Panc1 (cell line): ENCODE results near the gene MAGI2. TPM values are rescaled to one million over a fixed set of nuclear protein-coding genes. Genes with fewer than 3 reads are reported as not detected.

ENCODE experiments used
- ATAC-seq: fragments of 200-7000 bp; cut with Tn5 transposase; 2 replicates; pipeline ENCODE4 v1.9.1; 2020; ENCODE audit warnings: mild to moderate bottlenecking, moderate library complexity
- BruUV-seq: library from RNA; stranded (reverse); fragments of 400-500 nt; replicated peaks from 2 replicates; lab custom pipeline; 2021; lab: Mats Ljungman, UMichigan
- CTCF ChIA-PET: fragments of 300-600 bp; sonication (Branson Sonifier 250); formaldehyde crosslinking; loops from one replicate; lab custom pipeline; 2022; ENCODE audit warnings: antibody characterized with exemption; lab: Charles Lee
- POLR2A ChIA-PET: fragments of 300-600 bp; sonication (Branson Sonifier 250); formaldehyde crosslinking; loops from one replicate; lab custom pipeline; 2022; ENCODE audit warnings: antibody characterized with exemption; lab: Charles Lee
- DNase-seq: peaks from one replicate; pipeline ENCODE4 v3.0.0-alpha.2; 2010; ENCODE audit warnings: low read depth, low spot score
- H3K27ac ChIP-seq: 2 replicates; pipeline ENCODE4 v1.5.1; 2011; ENCODE audit warnings: mild to moderate bottlenecking, low read length, inconsistent platforms
- H3K27me3 ChIP-seq: fragments of 200-500 bp; sonication (Bioruptor generic); 2 replicates; pipeline ENCODE4 v1.6.0; 2014; ENCODE audit warnings: low read length, inconsistent platforms; ENCODE audit not compliant: control insufficient read depth, insufficient read depth
- H3K36me3 ChIP-seq: fragments of 200-500 bp; sonication (Bioruptor generic); 2 replicates; pipeline ENCODE4 v1.5.1; 2014; ENCODE audit warnings: inconsistent platforms, mild to moderate bottlenecking, low read length, moderate library complexity; ENCODE audit not compliant: control insufficient read depth, insufficient read depth
- H3K4me1 ChIP-seq: 2 replicates; pipeline ENCODE4 v1.5.1; 2011; ENCODE audit warnings: inconsistent platforms, mild to moderate bottlenecking, low read length, moderate library complexity; ENCODE audit not compliant: control insufficient read depth, insufficient read depth
- H3K4me3 ChIP-seq, 2 experiments: 2 replicates each; pipeline ENCODE4 v1.5.1; 2011 to 2012; ENCODE audit warnings: low read depth in 2 of 2, low read length in 2 of 2, mild to moderate bottlenecking in 2 of 2, inconsistent platforms in 1 of 2, moderate library complexity in 1 of 2
- H3K9me3 ChIP-seq: fragments of 200-500 bp; sonication (Bioruptor generic); 2 replicates; pipeline ENCODE4 v1.5.1; 2014; ENCODE audit warnings: low read depth, mild to moderate bottlenecking, inconsistent platforms, low read length, moderate library complexity; ENCODE audit not compliant: control insufficient read depth, insufficient read depth
- POLR2AphosphoS5 ChIP-seq: IDR thresholded peaks from 2 replicates; pipeline ENCODE4 v1.6.1; 2012; ENCODE audit warnings: mild to moderate bottlenecking, low read depth, low read length, moderate library complexity
- SIN3A ChIP-seq: IDR thresholded peaks from 2 replicates; pipeline ENCODE4 v1.6.1; 2012; ENCODE audit warnings: low read depth, mild to moderate bottlenecking, low read length, moderate library complexity, borderline replicate concordance; ENCODE audit not compliant: insufficient read depth
- TCF7L2 ChIP-seq: IDR thresholded peaks from 2 replicates; pipeline ENCODE4 v1.6.1; 2011; ENCODE audit warnings: mild to moderate bottlenecking, low read depth, low read length, inconsistent platforms
- in situ Hi-C: cut with HindIII; loops from 2 replicates; pipeline ENCODE4 v1.10.0; 2016; ENCODE audit warnings: low sequenced_read_pairs, low pct_unique_long_range_greater_than_20kb
- intact Hi-C: fragments of 100-400 bp; cut with micrococcal nuclease; formaldehyde crosslinking; loops from one replicate; pipeline ENCODE4 v1.10.0; 2022; ENCODE audit not compliant: unreplicated experiment
- total RNA-seq: library from RNA; stranded (reverse); gene quantifications from one replicate; pipeline ENCODE4 v1.2.1, GENCODE V29; 2021; ENCODE audit not compliant: unreplicated experiment
- TF ChIP-seq, protein P1 (sequence below), 2 experiments: IDR thresholded peaks; 2 replicates each; pipeline ENCODE4 v1.6.1; 2011 to 2012; ENCODE audit warnings: low read depth in 2 of 2, control low read depth in 1 of 2, low read length in 1 of 2, mild to moderate bottlenecking in 1 of 2, moderate library complexity in 1 of 2; ENCODE audit not compliant: insufficient read depth in 1 of 2
- TF ChIP-seq, protein P2 (sequence below): fragments of 450-650 bp; IDR thresholded peaks from 2 replicates; pipeline ENCODE4 v1.5.1; 2017; ENCODE audit warnings: mild to moderate bottlenecking

MAGI2 gene
- total RNA-seq, 1 experiment from 2014 or later, result 5.4 TPM

DNA sequence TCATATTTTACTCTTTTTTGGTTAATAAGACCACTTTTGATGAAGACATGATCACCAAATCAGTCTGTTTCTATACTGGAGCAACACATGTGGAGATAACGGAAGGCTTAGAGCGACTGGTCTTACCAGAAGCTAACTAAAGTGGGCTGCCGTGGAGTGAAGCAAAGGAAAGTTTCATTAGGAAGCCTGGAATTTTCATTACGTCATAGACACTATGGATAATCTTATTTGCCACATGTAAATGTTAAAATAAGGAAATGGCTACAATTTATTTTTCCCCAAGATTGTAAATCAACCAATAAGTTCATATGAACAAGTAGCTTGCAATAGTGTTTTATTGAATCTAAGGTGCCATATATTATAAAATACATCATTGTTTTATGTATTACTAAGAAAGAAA lies 1469.5 kb downstream of the MAGI2 start:
- Histone ChIP-seq H3K36me3 (no peaks in the 10 kb centered on the region), H3K27me3 (no peaks in the 10 kb centered on the region), H3K27ac (no peak overlapping the region), H3K9me3 (no peaks in the 10 kb centered on the region), H3K4me3 (no peak overlapping the region), H3K4me1 (no peaks in the 10 kb centered on the region)
- ChIA-PET POLR2A (no interaction called here), CTCF (no interaction called here)
- TF ChIP-seq, protein P1, sequence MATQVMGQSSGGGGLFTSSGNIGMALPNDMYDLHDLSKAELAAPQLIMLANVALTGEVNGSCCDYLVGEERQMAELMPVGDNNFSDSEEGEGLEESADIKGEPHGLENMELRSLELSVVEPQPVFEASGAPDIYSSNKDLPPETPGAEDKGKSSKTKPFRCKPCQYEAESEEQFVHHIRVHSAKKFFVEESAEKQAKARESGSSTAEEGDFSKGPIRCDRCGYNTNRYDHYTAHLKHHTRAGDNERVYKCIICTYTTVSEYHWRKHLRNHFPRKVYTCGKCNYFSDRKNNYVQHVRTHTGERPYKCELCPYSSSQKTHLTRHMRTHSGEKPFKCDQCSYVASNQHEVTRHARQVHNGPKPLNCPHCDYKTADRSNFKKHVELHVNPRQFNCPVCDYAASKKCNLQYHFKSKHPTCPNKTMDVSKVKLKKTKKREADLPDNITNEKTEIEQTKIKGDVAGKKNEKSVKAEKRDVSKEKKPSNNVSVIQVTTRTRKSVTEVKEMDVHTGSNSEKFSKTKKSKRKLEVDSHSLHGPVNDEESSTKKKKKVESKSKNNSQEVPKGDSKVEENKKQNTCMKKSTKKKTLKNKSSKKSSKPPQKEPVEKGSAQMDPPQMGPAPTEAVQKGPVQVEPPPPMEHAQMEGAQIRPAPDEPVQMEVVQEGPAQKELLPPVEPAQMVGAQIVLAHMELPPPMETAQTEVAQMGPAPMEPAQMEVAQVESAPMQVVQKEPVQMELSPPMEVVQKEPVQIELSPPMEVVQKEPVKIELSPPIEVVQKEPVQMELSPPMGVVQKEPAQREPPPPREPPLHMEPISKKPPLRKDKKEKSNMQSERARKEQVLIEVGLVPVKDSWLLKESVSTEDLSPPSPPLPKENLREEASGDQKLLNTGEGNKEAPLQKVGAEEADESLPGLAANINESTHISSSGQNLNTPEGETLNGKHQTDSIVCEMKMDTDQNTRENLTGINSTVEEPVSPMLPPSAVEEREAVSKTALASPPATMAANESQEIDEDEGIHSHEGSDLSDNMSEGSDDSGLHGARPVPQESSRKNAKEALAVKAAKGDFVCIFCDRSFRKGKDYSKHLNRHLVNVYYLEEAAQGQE (IDR thresholded peaks at IDR 0.05; ENCODE audit: insufficient read depth in 1 of 2, low read depth in 2 of 2, low read length in 1 of 2), result no peak
- TF ChIP-seq TCF7L2, result no peak
- intact Hi-C loops, result no loop called here
- DNase-seq, result no peak
- no TSS peak for BruUV-seq
- in situ Hi-C loops, result no loop called here
- no peak for ATAC-seq

DNA sequence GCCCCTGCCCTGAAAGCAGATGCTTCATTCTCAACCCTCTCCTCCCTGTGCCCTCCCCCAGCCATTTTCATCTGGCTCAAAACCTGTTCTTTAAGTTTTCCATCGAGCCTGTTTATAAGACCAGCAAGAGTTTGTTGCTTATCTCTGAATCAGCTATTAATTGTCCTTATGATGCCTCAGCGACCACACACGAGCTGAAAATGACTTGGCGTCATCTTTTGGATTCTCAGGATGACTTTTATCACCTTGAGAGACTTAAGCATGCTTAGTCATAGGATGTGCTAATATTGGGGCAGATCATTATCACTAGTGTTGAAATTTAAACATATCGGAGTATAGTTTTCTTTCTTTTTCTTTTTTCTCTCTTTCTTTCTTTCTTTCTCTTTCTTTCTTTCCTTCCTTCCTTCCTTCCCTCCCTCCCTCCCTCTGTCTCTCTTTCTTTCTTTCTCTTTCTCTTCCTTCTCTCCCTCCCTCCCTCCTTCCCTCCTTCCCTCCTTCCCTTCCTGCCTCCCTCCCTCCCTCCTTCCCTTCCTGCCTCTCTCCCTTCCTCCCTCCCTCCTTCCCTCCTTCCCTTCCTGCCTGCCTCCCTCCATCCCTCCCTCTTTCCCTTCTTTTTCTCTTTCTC lies 1470.4 kb downstream of the MAGI2 start:
- no peaks in the 10 kb centered on the region for H3K4me1 ChIP-seq
- no TSS peak for BruUV-seq
- CTCF ChIA-PET, result no interaction called here
- H3K27me3 ChIP-seq, result no peaks in the 10 kb centered on the region
- ATAC-seq, result no peak
- POLR2A ChIA-PET, result no interaction called here
- no peak for DNase-seq
- no peaks in the 10 kb centered on the region for H3K9me3 ChIP-seq
- TF ChIP-seq, protein P2, sequence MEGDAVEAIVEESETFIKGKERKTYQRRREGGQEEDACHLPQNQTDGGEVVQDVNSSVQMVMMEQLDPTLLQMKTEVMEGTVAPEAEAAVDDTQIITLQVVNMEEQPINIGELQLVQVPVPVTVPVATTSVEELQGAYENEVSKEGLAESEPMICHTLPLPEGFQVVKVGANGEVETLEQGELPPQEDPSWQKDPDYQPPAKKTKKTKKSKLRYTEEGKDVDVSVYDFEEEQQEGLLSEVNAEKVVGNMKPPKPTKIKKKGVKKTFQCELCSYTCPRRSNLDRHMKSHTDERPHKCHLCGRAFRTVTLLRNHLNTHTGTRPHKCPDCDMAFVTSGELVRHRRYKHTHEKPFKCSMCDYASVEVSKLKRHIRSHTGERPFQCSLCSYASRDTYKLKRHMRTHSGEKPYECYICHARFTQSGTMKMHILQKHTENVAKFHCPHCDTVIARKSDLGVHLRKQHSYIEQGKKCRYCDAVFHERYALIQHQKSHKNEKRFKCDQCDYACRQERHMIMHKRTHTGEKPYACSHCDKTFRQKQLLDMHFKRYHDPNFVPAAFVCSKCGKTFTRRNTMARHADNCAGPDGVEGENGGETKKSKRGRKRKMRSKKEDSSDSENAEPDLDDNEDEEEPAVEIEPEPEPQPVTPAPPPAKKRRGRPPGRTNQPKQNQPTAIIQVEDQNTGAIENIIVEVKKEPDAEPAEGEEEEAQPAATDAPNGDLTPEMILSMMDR, result no peak
- H3K27ac ChIP-seq, result no peak overlapping the region
- intact Hi-C loops, result no loop called here
- H3K4me3 ChIP-seq, result no peak overlapping the region
- in situ Hi-C loops, result no loop called here
- no peaks in the 10 kb centered on the region for H3K36me3 ChIP-seq

DNA sequence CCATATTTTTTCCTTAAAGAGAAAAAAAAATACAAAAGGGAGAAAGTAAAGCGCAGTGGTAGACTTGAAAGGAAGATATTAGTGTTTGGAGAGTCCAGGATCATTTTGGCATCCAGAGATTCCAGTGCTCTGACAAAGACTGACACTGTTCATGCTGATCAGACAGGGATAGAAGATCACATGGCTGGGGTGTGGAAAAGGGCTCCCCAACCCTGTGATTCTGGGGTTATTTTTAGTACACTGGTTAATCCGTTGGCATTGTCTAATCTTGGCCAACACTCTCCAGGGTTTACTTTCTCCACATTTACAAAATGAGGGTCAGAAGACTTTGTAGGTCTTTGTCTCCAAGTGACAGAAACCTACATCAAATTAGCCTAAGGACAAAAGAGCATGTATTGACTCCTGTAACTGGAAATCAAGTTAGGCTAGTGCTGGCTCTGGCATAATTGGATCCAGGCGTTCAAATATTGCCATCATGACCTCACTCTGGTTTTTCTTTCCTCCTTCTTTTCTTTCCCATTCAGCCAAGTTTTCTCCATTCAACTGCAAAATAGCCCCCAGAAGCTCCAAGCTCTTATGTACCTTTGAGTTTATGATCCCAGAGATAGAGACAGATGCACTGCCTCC lies 1473.3 kb downstream of the MAGI2 start:
- in situ Hi-C loops, result no loop called here
- no peaks in the 10 kb centered on the region for H3K4me1 ChIP-seq
- intact Hi-C loops, result no loop called here
- BruUV-seq, result no TSS peak
- no peaks in the 10 kb centered on the region for H3K36me3 ChIP-seq
- POLR2A ChIA-PET, result no interaction called here
- H3K27me3 ChIP-seq, result no peaks in the 10 kb centered on the region
- no peaks in the 10 kb centered on the region for H3K9me3 ChIP-seq
- CTCF ChIA-PET, result no interaction called here
- ATAC-seq (no peak), DNase-seq (no peak)
- TF ChIP-seq, protein P2, result no peak
- TF ChIP-seq POLR2AphosphoS5, result no peak
- TF ChIP-seq, protein P1 (IDR thresholded peaks at IDR 0.05; ENCODE audit: insufficient read depth in 1 of 2, low read depth in 2 of 2, low read length in 1 of 2), result no peak
- TF ChIP-seq TCF7L2, result no peak
- no peak for TF ChIP-seq SIN3A
- H3K27ac ChIP-seq, result no peak overlapping the region
- no peak overlapping the region for H3K4me3 ChIP-seq
